ENCODE data around the gene HECA.
"Not testable (repeated sequence)": the region's sequence is repeated elsewhere in the genome, so short reads cannot be mapped to it uniquely, and the experiment has no call there.

The HECA gene, protein sequence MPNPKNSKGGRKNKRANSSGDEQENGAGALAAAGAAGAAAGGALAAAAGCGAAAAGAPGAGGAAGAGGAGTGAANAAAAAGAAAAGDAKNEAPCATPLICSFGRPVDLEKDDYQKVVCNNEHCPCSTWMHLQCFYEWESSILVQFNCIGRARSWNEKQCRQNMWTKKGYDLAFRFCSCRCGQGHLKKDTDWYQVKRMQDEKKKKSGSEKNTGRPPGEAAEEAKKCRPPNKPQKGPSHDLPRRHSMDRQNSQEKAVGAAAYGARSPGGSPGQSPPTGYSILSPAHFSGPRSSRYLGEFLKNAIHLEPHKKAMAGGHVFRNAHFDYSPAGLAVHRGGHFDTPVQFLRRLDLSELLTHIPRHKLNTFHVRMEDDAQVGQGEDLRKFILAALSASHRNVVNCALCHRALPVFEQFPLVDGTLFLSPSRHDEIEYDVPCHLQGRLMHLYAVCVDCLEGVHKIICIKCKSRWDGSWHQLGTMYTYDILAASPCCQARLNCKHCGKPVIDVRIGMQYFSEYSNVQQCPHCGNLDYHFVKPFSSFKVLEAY

DNA sequence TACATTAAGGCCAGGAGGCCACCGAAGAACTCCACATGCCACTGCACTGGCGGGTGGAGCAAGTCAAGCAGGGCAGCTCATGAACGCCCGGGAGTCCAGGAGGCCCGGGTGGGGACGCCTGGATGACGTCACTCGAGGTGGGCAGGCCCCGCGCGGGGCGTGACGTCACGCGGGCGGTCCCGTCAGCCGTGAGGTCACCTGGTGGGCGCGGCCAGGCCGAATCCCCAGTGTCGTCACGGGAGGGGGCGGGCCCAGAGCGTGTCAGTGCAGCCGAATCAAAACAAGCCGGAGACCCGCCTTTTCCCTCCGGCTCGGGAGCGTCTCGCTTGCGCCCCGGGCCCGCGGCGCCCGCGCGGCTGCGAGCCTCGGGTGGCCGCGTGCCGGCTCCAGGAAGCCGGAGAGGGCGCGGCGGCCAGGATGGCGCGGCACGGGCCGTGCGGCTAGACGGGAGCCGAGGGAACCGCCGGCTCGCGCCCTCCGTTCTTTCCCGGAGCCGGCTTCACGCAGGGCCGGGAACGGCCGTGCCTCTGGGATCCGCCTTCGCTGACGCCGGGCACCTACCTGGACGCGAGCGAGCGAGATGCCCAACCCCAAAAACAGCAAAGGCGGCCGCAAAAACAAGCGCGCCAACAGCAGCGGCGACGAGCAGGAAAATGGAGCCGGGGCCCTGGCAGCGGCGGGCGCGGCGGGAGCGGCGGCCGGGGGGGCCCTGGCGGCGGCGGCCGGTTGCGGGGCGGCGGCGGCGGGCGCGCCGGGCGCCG lies at the start of gene HECA:
TSS of gene HECA (plus strand) at position 264 of the 761 bp plus-strand sequence. CDS start at position 581, 317 bp downstream.
- peak; percentile 78 for DNase-seq (ENCODE audit: low read depth, low spot score)

DNA sequence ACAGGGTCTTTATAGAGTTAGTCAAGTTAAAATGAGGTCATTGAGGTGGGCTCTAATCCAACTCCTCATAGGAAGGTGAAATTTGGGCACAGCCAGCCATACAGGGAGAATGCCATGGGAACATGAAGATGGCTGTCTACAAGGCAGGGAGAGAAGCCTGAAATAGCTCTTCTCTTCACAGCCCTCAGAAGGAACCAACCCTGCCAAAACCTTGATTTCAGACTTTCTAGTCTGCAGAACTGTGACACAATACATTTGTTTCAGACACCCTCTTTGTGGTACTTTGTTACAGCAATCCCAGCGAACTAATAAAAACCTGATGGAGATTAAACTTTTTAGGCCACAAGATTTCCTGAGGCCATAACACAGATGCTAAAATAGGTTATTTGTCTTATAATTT lies 43.1 kb upstream of the HECA start:
- no peak for DNase-seq (ENCODE audit: low read depth, low spot score)

DNA sequence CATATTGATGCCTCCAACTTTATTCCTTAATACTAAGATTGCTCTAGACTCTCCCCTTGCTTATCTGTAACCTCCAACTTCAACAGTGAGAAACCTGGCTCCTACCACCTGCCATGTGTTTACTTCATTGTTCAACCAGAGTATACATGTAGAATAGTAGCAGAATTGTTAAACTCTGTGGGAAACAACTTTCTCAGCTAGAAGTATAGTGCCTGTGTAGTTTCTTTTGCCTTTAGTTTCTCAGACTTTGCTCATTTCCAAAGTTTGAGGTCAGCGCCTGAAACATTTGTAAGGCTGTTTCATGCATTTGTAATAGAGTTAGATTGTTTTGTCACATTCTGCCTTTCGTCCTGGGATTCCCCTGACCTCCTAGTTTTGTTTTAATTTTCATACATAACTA lies 34.9 kb upstream of the HECA start:
- no peak for DNase-seq (ENCODE audit: low read depth, low spot score)

DNA sequence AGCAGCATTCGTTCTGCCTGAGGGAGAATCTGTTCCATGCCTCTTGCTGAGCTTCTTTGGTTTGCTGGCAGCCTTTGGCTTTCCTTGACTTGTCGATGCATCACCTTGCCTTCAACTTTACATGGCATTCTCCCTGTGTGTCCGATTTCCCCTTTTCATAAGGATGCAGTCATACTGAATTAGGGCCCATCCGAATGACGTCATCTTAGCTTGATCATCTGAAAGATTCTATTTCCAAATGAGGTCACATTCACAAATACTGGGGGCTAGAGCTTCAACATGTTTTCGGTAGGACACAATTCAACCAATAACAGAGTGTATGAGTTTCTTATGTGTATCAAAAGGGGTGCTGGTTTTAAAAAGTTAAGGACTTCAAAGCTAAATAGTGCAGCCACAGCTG lies 27.8 kb upstream of the HECA start:
- no peak for DNase-seq (ENCODE audit: low read depth, low spot score)

DNA sequence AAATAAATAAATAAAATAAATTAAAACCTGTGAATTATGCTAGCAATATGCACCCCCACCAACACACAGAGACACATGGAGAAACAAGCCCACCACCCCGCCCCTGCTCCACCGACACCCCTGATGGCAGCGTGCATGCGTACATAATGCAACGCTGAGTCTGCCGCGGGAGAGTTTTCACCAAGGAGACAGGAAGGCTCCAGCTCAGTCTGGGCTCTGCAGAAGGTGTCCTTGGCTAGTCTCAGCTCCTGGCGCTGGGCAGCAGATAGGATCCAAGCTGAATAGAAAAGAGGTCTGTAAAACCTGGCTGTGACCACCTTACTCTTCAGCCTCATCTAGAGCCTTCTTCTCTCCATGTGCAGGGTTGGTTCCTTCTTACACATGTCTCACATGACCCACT lies 26.5 kb upstream of the HECA start:
- DNase-seq (ENCODE audit: low read depth, low spot score): no peak

DNA sequence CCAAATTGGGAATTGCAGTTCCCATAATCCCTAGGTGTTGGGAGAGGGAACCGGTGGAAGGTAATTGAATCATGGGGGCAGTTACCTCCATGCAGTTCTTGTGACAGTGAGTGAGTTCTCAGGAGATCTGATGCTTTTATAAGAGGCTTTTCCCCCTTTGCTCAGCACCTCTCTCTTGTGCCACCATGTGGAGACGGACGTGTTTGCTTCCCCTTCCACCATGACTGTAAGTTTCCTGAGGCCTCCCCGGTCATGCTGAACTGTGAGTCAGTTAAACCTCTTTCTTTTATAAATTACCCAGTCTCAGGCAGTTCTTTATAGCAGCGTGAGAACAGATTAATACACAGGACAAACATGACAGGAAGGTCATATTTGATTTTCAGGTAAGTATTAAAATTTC lies 25.3 kb upstream of the HECA start:
- no peak for DNase-seq (ENCODE audit: low read depth, low spot score)

DNA sequence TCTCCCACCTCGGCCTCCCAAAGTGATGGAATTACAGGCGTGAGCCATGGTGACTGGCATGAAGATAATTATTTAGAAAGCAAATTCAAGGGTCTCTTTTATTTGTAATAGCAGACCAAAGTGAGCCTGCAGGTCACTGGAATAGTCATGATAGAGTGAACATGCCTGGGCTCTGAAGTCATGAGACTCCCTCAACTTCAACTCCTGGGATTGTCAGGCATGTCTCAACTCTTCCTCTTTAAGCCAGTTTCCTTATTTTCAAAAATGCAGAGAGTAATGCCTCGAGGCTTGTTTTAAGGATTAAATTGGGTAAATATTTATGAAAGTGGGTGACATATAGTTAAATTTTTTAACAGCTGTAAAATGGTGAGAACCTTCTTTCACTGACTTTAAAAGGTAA lies 22.7 kb upstream of the HECA start:
- DNase-seq (ENCODE audit: low read depth, low spot score): no peak

DNA sequence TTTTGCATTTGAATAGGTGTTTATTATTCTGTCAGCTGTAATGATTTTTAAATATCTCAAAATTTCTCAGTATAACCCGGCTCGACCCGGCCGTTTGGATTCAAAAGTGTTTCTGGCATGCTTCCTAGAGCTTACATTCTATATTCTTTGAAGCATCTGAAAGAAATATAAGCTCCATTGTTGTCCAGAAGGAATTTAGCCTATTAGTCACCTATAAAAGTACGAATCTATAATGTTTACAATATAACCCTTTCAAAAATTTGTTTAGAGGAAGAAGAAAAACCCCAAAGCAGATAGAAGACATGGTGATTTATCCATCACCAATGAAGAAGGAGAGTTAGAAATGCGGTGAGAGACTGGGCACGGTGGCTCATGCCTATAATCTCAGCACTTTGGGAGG lies 22.3 kb upstream of the HECA start:
- no peak for DNase-seq (ENCODE audit: low read depth, low spot score)

DNA sequence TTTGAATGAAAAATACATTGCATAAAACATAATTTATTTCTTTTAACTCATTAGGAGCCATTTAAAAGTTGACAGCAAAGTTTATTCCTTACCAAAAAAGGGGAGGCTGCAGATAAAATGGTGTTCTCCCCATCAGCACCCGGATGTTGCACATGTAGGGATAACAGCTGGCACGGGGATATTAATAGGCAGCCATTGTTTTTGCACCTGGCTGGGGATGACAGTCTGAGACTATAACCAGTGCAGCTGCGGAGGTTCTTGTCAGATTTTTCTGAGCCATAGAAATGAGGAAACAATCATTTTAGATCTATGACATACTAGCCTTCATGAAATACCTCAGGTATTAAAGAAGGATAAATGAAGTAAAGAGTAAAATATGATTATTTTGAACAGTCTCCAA lies 20.1 kb upstream of the HECA start:
- no peak for DNase-seq (ENCODE audit: low read depth, low spot score)

DNA sequence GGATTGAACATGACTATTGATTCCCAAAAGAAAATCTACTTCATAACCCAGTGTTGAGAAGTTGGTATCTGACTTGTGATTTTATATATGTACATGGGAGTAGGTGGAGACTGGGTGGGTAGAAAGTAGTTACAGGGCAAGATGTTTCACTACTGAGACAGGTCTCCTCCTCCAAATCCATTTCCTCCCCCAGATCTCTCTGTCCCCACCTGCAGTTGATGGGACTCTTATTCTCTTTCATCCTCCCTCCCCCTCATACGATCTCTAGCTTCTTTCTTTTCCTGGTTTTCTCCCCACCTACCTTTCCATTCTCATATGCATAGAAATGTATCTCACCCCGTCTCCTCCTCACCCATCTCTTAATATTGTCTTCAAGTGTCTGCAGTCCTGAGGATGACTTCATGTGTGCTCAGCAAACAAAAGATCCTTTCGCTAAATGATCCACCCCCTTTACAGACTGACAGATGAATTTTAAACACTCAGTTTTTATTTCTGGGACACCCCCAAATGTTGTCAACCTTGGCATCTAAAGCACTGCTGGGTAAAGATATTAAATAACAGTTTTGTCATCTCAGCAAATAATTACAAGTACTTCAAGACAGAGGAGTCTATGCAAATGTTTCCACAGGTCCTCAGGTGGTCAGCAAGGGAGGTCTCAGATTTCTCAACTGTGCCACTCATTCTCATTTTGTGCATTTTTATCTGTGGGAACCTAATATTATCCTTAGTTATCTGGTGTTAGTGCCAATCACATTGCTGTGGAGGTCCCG lies 18.7 kb upstream of the HECA start:
- DNase-seq (ENCODE audit: low read depth, low spot score): no peak

DNA sequence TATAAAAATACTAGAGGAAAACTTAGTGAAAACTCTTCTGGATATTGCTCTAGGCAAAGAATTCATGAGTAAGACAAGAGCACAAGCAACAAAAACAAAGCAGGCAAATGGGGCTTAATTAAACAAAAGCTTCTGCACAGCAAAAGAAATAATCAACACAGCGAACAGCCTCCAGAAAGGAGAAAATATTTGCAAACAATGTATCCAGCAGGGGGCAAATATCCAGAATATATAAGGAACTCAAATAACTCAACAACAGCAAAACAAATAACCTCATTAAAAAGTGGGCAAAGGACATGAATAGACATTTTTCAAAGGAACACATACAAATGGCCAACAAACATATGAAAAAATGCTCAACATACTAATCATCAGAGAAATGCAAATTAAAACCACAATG lies 17.1 kb upstream of the HECA start:
- no peak for DNase-seq (ENCODE audit: low read depth, low spot score)

DNA sequence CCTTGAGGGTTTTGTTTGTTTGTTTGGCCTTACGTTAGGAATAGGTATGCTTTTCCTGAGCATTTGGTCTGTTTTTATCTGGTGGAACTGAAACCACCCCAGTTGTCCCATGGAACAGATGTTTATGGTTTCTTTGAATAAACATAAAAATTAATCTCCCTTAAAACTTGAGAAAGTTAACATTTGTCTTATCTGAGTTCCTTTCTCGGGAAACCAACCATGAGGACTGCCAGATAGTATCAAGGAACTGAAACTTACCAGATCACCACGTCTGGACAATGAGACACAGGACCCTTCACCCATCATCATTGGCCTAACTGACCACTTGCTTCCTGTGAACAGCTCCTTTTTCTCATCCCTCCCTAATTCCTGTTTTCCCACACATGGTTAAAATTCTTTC lies 15.3 kb upstream of the HECA start:
- no peak for DNase-seq (ENCODE audit: low read depth, low spot score)

DNA sequence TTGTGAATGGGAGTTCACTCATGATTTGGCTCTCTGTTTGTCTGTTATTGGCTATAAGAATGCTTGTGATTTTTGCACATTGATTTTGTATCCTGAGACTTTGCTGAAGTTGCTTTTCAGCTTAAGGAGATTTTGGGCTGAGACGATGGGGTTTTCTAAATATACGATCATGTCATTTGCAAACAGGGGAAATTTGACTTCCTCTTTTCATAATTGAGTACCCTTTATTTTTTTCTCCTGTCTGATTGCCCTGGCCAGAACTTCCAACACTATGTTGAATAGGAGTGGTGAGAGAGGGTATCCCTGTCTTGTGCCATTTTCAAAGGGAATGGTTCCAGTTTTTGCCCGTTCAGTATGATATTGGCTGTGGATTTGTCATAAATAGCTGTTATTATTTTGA lies 12.1 kb upstream of the HECA start:
- DNase-seq (ENCODE audit: low read depth, low spot score): not testable (repeated sequence)

DNA sequence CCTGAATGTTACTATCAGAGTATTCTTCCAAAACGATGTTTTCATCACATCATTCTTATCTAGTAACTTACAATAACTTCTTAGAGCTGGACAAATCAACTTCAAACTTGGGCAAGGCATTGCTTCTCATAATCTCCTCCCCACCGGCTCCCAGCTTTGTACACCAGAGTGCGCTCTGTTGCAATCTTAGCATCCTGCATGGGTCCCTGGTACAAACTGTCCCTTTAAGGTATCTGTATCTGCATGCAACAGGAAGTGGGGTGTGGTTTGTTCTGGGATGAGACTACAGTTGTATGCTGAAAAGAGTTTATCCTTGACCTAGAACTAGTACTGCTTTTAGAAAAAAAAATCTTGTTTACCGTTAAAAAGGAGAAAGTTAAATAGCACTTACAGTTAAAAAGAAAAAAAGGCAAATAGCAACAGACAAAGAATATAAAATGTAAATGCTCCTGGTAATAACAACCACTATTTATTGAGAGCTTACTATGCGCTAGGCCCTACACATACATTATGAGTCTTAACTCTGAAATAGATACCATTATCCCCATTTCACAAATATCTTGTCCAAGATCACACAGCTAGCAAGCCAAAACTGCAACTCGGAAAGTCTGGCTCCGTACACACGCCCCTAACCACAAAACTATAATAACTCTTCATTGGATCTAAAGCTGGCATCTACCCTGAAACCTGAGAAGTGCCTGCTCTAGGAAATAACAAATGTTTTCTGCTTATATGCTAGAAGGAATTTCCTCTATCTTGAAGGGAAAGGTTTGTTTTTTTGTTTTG lies 9.8 kb upstream of the HECA start:
- no peak for DNase-seq (ENCODE audit: low read depth, low spot score)

DNA sequence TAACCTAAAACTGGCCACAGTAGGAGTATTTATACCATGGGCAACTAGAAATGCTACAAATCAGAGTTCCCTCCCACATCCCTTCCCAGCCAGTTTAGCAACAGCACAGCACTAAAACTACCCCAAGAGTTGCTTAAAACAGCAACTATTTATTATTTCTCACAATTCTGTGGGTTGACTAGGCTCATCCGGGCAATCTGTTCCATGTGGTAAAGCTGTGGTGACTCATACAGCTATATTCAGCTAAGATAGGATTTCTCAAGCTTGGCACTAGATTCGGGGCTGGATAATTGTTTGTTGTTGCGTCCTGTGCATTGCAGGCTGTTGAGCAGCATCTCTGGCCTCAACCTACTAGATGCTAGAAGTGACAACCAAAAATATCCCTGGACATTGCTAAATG lies 8.6 kb upstream of the HECA start:
- DNase-seq (ENCODE audit: low read depth, low spot score): no peak

DNA sequence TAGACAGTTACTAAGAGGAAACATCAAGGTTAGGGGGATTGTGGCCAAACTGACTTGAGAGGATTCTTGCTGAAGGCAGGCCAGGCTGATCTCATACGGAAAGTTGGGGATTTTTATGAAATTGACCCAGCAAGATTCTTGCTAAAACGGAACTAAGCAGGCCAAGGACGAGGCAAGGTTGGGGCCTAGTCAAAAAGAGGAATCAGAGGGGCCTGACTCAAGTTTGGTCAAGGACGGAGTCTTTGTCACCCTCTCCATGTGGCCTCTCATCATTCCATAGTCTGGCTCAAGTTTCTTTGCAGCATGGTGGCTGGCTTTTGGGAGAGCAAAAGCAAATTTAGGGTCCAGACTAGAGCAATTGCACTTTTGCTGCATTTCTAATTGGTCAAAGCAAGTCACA lies 7.9 kb upstream of the HECA start:
- no peak for DNase-seq (ENCODE audit: low read depth, low spot score)

DNA sequence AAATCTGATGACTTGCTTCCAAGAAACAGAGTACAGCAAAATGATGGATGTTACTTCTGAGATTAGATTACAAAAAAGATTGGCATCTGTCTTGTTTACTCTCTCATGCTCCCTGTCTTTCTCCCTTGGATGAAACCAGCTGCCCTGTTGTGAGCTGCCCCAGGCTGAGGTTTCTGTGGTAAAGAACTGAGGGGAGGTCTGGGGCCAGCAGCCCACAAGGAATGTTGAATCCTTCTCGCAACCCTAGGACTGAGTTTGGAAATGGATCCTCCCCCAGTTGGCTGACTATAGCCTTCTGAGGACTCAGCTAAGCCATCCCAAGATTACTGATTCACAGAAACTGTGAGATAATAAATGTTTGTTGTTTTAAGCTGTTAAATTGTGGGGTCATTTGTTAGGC lies 5.6 kb upstream of the HECA start:
- peak; percentile 75 for DNase-seq (ENCODE audit: low read depth, low spot score)

DNA sequence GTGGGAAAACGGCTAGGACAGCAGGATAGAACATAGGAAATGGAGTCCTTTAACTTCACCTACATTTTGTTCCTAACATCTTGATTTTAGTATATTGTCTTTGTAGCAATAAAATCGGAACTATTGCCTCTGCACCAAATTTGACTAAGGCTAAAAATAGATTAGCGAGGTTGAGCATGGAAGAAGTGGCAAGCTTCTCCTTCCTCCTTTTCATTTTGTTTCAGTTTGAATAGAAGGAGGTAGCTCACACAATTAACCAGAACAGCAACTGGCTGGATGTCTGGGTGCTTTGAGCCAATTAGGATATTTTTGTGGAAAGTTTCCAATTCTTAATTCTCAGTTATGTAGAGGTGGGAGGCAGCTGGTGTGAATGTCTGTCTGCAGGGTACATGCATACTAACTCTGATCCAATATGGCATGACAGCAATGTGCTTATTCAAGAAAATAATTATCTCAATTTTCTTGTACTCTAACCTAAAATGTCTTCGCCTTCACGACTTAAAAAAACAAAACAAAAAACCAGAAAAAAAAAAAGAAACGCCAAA lies 3.1 kb upstream of the HECA start:
- DNase-seq (ENCODE audit: low read depth, low spot score): no peak

DNA sequence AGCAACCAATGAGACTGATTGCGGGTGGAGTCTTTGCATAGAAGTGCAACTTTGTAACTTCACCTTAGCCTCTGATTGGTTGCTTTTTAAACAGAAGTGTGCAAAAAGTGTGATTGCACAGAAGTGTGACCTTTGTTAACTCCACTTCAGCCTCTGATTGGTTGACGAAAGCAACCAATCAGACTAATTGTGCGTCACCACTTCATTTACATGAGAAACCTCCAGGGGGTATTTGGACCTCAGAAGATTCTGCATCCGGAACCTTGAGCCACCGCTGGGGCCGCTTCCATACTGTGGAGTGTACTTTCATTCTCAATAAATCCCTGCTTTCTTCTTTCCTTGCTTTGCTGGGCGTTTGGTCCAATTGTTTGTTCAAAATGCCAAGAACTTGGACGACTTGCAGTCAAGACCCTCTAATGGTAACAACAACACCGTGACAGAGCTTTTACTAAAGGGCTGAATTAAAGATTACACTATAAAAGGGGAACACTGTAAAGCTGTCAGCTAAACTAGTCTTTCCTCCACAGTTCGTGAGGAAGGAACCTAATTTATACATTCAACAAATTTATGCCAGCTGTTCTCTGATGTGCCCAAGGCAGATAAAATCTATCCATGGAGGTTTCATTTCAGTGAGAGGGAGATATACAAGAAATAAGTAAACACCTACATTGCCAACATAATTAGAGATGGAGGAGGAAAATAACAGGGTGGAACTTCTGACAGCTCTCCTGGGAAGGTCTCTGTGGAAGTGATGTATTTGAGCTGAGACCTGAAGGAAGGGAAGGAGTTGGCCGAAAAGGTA lies 1.4 kb upstream of the HECA start:
- no peak for DNase-seq (ENCODE audit: low read depth, low spot score)

DNA sequence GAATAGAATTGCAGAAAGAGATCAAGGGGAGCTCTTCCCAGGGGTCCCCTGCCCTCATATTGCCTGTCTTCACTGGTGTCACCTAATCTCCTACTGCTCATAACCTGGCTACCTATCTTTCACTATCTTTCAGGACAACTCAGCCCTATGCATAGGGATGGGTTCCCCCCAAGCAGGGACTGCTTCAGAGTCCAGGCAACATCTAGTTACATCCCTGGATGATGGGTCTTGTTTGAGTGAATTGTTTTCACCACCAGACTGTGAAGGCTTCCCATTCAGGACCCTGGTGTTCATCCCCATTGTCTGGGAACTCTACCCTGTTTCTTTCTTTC lies 850 bp upstream of the HECA start:
- no peak for DNase-seq (ENCODE audit: low read depth, low spot score)
